CD4-positive, alpha-beta T cell treated with Interleukin-17A for 4 hours (primary cell): ENCODE results near the gene RAD51C.
"Not testable (repeated sequence)": the region's sequence is repeated elsewhere in the genome, so short reads cannot be mapped to it uniquely, and the experiment has no call there.

Experiments
- DNase-seq: peaks from one replicate; pipeline ENCODE4 v3.0.0-alpha.2; 2020; ENCODE audit warnings: mixed read lengths

RAD51C gene

DNA sequence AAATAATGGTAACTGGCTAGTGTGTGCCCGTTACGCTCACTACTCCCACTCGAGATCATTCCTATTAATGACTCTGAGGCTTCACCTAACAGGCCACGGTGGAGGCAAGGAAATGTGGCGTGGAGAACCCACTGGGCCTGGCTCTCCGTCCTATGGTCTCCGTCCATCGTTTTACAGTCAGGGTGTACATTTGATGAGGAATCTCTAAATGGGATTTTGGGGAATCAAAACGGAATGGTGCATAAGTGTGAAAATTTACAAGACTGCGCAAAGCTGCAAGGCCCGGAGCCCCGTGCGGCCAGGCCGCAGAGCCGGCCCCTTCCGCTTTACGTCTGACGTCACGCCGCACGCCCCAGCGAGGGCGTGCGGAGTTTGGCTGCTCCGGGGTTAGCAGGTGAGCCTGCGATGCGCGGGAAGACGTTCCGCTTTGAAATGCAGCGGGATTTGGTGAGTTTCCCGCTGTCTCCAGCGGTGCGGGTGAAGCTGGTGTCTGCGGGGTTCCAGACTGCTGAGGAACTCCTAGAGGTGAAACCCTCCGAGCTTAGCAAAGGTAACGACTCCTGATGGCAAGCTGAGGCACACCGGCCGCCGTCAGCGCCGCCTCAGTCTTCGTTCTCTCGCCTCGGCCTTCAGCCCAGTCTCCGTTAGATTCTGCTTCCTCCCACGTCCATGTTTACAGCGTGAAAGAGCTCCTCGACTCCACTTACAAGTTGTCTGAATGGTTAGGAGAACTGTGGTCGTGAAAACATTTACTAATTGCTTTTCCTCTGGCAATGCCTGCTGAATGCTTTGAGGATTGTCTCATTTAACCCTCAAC, at the start of gene RAD51C:
RAD51C (plus strand) TSS at position 364 of the 817 bp plus-strand sequence; CDS start at position 406, 42 bp downstream.
- peak; percentile 90 for DNase-seq

DNA sequence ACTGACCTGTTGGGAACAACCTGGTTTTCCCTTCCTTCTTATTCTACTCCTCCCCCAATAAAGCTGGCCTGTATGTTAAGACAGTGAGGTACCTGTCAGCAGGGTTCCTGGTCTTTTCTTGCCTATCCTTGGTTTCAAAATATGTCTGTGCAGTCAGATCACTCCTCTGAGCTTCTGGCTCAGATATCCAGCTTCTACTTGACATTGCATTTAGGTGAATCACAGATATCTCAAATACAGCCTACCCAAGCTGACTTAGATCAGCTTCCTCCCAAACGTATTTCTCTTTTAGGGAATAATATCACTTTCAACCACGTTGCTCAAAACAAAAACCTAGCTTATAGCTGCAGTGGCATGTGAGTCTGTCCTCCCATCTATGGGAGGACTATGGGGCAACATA, 49.3 kb upstream of the RAD51C start:
- DNase-seq: no peak

DNA sequence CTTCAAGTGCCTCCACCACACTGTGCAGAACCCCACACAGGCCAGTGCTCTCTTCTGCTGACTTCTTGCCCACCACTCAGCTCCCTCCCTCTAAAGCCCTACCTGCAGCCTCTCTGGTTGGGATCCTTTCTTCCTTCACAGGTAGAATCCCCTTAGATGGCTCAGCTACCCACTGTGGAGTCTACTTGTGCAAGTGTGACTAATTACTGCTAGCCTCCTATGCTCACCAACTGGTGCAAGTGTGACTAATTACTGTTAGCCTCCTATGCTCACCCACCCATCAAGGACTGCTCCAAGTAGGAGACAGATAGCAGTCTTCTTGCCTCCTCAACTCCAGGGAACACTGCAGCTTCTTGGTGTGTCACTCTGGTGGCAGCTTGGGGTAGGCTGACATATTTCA, 44.2 kb upstream of the RAD51C start:
- DNase-seq: no peak

DNA sequence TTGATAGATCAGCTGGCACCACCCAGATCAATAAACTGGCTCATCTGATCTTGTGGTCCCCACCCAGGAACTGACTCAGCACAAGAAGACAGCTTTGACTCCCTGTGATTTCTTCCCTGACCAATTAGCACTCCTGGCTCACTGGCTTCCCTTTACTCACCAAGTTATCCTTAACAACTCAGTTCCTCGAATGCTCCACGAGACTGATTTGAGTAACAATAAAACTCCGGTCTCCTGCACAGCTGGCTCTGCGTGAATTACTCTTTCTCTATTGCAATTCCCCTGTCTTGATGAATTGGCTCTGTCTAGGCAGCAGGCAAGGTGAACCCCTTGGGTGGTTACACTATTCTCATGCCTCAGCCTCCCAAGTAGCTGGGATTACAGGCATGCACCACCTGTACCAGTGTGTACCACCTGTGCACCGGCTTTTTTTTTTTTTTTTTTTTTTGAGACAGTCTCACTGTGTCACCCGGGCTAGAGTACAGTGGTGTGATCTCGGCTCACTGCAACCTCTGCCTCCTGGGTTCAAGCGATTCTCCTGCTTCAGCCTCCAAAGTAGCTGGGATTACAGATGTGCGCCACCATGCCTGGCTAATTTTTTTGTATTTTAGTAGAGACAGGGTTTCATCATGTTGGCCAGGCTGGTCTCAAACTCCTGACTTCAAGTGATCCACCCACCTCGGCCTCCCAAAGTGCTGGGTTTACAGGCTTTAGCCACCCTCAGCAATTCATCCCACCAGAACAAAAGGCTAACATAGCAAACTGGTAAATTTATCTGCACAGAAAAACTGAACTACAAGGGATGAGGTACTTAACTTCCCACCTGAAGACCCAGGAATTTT, 34.2 kb upstream of the RAD51C start:
- not testable (repeated sequence) for DNase-seq

DNA sequence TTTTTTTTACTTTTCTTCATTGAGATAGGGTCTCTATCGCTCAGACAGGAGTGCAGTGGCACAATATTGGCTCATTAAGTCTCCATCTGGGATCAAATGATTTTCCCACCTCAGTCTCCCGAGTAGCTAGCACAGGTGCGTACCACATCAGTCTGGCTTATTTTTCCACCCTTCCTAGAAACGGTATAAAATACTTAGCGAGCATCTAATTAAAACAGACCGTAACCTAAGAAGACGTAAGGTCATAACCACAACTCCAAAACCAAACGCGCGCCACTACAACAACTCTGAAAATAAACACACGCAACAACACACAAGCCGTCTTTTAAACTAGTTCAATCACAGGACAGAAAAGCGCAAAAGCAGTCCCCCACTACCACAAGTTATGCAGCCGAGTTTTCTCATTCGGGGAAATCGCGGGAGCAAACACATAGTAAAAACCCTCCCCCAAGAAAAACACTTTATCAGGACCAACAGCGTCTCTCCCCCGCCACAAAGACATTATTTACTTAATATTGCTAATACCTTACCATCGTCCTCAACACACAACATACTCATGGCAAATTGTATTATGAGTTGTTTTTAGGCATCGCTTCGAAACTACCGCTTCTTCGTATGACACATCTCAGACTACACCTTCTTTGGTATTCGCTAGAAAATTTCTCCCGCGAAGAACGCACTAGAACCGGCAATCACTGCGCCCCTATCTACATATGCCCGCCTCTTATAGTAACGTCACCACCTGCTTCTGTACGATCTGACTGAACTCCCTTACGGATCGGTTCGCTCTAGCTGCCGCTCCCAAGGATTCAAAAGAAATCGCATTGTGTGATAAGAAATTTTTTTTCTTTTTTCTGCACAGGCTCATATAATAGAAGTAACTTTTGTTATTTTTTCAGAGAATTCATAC, 33.3 kb upstream of the RAD51C start:
- DNase-seq: peak; percentile 74

DNA sequence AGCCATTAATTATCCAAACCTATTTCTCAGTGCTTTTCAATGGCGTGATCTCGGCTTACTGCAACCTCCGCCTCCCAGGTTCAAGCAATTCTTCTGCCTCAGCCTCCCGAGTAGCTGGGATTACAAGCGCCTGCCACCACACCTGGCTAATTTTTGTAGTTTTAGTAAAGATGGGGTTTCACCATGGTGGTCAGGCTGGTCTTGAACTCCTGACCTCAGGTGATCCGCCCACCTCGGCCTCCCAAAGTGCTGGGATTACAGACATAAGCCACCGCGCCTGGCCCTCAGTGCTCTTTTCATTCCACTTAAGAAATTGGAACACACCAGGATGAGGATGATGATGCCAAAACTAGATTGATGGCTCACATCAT, 32.7 kb upstream of the RAD51C start:
- not testable (repeated sequence) for DNase-seq

DNA sequence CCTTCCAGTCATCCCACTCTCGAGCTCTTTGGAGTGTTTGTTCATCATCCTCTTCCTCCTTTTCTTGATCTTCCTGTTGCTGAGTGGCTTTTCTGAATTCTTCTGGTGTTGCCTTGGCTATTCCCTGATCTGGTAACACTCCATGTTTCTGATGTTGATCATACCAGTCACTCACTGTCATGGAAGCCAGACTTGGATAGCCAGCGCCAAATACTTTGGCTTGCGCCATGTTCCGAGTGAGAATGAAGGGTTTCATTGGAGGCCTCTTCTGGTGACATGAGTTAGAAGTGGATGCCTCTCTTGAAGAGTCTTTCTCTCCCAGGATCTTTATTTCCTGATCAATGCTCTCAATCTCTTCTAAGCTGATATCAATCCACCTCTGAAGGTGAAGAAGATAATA, 31.8 kb upstream of the RAD51C start:
- DNase-seq: no peak

DNA sequence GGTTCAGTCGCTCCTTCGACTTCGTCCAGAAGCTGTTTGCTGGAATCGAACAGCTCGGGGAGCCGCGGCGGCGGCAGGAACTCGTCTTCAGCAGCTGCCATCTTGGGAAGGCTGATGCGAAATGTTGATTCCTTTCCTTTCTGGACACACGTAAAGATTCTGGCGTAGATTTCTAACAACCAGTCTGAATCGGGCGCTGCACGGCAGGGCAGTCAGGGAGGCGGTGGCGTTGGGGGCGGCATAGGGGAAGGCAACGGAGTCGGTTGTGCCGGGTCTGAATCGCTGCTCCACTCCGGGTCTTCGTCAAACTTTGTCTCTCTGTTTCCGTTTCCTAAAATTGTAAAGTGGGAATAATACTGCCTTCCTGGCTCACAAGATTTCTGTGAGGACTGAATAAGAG, 30.9 kb upstream of the RAD51C start:
- DNase-seq: no peak

DNA sequence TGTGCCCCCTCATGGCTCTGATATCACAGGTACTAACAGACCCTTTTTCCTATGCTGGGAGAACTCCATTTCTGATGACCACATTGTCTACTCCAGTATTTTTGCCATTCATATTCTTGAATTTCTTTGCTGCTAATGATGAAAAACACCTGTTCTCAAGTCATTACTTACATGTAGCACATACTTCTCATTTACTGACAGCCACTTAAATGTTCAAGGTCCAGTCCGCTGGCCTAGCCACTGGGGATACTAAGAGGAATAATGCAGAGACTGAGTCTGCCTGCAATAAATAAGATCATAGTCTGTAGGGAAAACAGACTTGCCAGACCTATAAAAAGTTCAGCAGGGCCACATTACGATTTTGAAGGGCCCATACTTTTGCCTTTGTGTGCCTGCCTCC, 28.1 kb upstream of the RAD51C start:
- no peak for DNase-seq

DNA sequence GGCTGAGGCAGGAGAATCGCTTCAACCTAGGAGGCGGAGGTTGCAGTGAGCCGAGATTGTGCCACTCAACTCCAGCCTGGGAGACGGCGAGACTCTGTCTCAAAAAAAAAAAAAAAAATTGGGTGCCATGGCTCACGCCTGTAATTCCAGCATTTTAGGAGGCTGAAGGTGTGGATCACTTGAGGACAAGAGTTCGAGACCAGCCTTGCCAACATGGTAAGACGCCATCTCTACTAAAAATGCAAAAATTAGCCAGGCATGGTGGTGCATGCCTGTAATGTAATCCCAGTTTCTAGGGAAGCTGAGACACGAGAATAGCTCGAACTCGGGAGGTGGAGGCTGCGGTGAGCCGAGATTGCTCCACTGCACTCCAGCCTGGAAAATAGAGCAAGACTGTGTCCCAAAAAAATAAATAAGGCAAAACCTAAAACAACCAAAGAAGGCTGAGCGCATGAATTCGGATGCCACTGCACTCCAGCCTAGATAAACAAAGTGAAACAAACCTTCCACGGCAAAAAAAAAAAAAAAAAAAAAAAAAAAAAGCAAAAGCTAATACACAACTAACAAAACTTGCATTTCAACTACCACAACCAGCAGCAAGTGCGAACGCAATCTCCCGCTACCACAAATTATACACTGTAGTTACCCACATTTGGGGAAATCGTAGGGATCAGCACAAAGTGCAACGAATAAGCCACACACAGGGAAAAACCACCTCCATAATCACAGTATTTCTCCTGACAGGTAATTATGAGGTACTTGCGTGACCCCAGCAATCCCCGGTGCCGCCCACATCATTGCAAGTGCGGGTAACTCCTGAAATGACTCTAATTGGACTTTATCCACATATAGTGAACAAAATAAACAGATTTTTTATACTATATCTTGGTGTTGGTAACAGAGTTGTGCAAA, 26.2 kb upstream of the RAD51C start:
- no peak for DNase-seq

DNA sequence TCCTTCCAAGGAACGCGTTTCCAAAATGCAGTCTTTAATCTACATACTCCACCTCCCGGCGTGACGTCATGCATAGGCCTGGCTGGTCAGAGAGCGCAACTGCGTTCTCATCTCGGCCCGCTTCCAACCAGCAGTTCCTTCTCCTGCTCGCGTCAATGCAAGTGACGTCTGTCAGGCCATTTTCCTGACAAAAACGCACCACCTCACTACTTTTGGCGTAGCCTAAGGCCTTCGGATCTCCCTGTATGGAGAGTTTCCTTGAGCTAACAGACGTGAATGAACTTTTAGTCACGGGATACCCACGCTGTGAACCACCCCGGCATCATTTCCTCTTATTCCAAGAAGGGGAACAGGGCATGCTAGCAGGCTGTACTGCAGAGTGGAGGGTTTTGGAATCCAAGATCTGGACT, 25.5 kb upstream of the RAD51C start:
- peak; percentile 48 for DNase-seq

DNA sequence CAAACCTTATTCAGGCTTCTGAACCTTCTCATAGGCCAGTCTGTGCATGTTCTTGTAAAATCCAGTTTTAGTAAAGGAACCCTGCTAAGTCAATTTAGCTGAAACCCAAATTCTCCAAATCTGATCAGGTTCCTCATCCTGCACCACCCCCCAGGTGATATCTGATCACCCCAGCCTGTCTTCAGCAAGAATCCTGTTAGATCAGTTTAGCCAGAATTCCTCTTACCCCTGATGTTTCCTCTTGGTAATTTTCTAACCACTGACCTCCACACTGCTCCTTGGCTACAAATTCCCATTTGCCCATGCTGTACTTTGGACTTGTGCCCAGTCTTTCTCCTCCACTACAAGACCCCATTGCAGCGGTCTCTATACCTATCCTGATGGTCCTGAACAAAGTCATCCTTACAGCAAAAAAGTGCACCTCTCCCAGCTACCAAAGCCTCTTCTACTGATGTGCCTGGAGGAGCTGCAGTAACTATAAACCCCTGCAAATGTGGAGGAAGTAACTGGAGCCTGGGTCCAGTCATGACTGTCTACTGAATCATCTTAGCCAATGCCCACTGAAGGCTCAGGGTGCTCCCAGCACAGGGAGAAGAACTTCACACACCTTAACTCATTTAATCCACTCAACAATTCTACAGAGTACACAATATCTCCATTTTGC, 24.3 kb upstream of the RAD51C start:
- no peak for DNase-seq

DNA sequence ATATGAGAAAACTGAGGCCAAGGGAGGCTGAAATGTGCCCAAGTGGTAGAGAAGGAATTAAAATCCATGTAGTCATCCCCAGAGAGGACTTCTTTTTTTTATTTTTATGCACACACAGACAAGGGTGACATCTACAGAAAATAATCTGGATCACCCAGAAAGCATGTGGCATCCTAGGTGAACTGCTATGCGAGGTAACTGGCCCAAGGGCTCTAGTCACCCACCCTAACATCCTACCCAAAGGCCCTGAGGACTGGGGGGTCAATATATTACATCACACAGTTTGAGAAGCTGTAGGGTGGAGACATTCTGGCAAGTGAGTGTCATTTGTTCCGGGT, 23.8 kb upstream of the RAD51C start:
- DNase-seq: no peak

DNA sequence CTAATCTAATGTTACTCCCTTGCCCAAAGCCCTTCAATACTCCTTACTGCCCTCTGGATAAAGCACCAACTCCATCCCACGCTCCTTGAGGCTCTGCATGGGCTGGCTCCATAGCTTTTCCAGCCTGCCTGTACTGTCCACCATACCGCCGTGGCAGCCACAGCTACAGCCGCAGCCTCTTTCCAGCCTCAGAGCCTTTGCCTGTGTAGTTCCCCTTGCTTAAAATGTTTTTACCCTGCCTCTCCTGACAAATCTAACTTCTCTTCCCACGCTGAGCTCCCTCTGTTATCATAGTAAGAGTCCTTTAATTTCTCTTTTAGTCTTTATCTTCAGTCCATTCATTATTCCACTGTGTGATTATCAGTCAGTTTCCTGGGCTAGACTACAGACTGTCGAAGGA, 22.5 kb upstream of the RAD51C start:
- DNase-seq: no peak

DNA sequence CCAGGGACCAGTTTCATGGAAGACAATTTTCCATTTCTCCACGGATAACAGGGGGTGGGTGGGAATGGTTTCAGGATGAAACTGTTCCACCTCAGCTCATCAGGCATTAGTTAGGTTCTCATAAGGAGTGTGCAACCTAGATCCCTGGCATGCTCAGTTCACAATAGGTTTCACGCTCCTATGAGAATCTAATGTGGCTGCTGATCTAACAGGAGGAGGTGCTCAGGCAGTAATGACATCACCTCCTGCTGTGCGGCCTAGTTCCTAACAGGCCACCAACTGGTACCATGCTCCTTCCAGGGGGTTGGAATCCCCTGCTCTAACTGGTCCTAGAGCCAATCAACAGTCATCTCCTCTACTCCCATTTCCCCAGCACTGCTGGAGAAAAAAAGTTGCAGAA, 20.4 kb upstream of the RAD51C start:
- no peak for DNase-seq

DNA sequence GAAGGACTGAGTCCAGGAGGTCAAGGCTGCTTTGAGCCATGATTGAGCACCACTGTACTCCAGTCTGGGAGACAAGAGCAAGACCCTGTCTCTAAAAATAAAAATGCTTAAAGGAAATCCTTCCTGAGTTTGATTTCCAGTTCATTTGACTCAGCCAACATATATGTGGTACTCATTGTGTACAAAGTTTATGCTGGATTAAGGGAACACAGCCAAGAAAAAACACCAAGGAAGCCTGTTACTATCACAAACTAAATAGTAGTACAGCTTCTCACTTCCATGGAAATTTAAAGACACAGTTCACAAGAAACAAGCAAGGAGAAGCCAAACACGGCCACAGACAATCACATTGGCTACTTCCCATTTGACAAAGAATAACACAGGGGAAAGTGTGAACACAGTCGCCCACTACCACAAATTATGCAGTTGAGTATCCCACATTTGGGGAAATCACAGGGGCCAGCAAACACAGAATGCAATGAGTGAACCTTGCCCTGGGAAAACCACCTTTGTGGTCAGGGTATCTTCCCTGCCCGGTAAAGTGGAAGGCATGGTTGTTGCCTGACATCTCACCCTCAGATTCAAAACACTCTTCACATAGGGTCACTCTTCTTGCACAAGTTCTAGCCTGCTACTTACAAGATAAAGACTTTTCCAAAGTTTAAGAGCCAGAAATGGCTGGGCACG, 15.1 kb upstream of the RAD51C start:
- DNase-seq: no peak

DNA sequence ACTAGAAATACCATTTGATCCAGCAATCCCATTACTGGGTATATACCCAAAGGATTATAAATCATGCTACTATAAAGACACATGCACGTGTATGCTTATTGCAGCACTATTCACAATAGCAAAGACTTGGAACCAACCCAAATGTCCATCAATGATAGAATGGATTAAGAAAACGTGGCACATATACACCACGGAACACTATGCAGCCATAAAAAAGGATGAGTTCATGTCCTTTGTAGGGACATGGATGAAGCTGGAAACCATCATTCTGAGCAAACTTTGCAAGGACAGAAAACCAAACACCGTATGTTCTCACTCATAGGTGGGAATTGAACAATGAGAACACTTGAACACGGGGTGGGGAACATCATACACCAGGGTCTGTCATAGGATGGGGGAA, 14.1 kb upstream of the RAD51C start:
- DNase-seq: not testable (repeated sequence)

DNA sequence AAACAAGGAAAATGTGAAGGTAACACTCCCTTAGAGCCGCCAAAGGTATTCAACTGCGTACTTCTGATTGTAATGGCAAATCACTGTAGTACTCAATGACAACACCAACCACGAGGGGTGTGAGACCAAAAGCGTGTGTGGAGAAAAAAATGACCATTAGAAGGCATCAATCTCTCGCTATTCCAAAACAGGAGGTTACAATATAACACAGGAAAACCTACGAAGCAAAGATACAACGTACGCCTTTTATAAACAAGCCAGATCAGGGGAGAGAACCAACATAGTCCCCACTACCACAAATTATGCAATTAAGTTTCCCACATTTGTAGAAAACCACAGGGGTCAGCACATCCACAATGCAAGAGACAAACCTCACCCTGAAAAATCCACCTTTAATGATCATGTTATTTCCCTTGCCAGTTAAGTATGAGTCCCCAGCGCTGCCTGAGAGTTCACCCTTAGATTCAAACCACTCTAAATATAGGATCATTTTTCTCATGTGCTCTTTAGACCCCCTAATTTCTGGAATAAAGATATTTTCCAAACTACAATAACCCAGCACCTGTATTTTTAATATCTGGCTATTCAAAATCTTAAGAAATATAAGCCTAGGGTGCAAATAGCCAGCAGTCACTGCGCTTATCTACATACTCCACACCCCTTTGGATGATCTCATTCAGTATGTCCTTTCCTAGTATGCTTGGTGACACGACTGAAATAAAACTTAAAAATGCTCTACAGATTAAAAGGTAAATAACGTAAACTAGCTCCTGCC, 13.0 kb upstream of the RAD51C start:
- no peak for DNase-seq

DNA sequence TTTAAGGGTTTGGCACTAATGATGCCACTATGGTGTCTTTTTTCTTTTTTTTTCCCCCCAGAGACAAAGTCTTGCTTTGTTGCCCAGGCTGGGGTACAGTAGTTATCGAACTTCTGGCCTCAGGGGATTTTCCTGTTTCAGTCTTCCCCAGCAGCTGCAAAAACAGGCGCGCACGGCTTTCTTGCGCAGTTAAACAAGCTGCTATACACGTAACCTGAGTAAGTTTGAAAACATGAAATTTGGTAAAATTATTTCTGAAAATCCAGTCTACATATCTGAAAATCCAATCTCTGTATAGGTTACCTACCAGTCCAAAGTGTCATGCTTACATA, 12.4 kb upstream of the RAD51C start:
- no peak for DNase-seq

DNA sequence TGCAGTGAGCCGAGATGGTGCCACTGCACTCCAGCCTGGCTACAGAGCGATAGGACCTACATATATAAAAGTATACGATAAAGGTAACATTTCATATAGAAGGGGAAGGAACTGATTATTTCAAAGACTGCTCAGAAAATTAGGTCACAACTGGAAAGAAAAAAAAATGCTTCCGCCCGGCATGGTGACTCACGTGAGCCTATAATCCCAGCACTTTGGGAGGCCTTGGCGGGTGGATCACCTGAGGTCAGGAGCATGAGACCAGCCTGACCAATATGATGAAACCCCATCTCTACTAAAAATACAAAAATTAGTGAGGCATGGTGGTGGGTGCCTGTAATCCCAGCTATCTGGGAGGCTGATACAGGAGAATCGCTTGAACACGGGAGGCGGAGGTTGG, 8.4 kb upstream of the RAD51C start:
- DNase-seq: no peak
